GM19324 (cell line): ENCODE measurements around the gene PPP6C.

Experiments used
- ATAC-seq: cut with Tn5 transposase; IDR thresholded peaks from one replicate; pipeline ENCODE4 v1.9.1; 2021; ENCODE audit warnings: mild to moderate bottlenecking, moderate library complexity; ENCODE audit not compliant: unreplicated experiment, low FRiP score

PPP6C gene

GRCh38 chr9:125103021-125103420 is 86.6 kb downstream of the PPP6C start:
- no peak for ATAC-seq

GRCh38 chr9:125100822-125101221 is 88.8 kb downstream of the PPP6C start:
- ATAC-seq: no peak

GRCh38 chr9:125099816-125100215 is 89.8 kb downstream of the PPP6C start:
- no peak for ATAC-seq
